Body of pancreas (tissue), 4 donors: Measurements from ENCODE around the gene CD82.

ENCODE experiments used
- CTCF ChIP-seq, 7 experiments: fragments of 450-650 bp in 4 of 7; fragments of 200-600 bp in 3 of 7; sonication (generic) in 3 of 7; IDR thresholded peaks; one replicate each; pipeline ENCODE4 v1.5.1; 2016 to 2019; ENCODE audit warnings: antibody characterized with exemption in 7 of 7
- POLR2A ChIP-seq, 3 donors: fragments of 450-650 bp; IDR thresholded peaks; one replicate each; pipeline ENCODE4 v1.6.1; 2016; ENCODE audit warnings: antibody characterized with exemption in 3 of 3, mild to moderate bottlenecking in 2 of 3

GRCh38 chr11:44522294-44522693 lies 43.2 kb upstream of the CD82 start:
- TF ChIP-seq CTCF (IDR thresholded peaks at IDR 0.05), result no peak
- TF ChIP-seq POLR2A (IDR thresholded peaks at IDR 0.05), result no peak
